Heart left ventricle (tissue), 16 donors: ENCODE measurements around the gene FXR2. TPM values are rescaled to one million over a fixed set of nuclear protein-coding genes. Genes with fewer than 3 reads are reported as not detected.
A peak's percentile ranks its signal among the peaks of the same experiment; 100 is the strongest.

Source experiments
- ATAC-seq, 4 donors: fragments of 200-7000 bp; cut with Tn5 transposase; one replicate each; pipeline ENCODE4 v1.9.1; 2020 to 2022; ENCODE audit warnings: moderate library complexity in 4 of 4, mild to moderate bottlenecking in 3 of 4, moderate number of reproducible peaks in 1 of 4
- DNase-seq, 5 donors: peaks; one replicate each; pipeline ENCODE4 v3.0.0-alpha.2; 2020
- H3K27ac ChIP-seq, 12 donors: fragments of 200-600 bp; sonication (generic) in 4 of 12; one replicate each; pipeline versions ENCODE4 v1.5.0 to v1.8.0; 2016 to 2022; ENCODE audit warnings: mild to moderate bottlenecking in 2 of 12
- H3K27me3 ChIP-seq, 9 donors: fragments of 200-600 bp; sonication (generic) in 2 of 9; one replicate each; pipeline versions ENCODE4 v1.5.1 to v1.8.0; 2016 to 2022; ENCODE audit warnings: mild to moderate bottlenecking in 3 of 9
- H3K36me3 ChIP-seq, 9 donors: fragments of 200-600 bp; sonication (generic) in 2 of 9; one replicate each; pipeline versions ENCODE4 v1.5.0 to v1.8.0; 2018 to 2022; ENCODE audit warnings: mild to moderate bottlenecking in 2 of 9
- H3K4me1 ChIP-seq, 12 donors: fragments of 200-600 bp; sonication (generic) in 4 of 12; one replicate each; pipeline versions ENCODE4 v1.5.0 to v1.8.0; 2016 to 2022; ENCODE audit warnings: mild to moderate bottlenecking in 3 of 12
- H3K4me3 ChIP-seq, 12 donors: fragments of 200-600 bp; sonication (generic) in 4 of 12; one replicate each; pipeline versions ENCODE4 v1.5.0 to v1.8.0; 2017 to 2022; ENCODE audit warnings: mild to moderate bottlenecking in 9 of 12, moderate library complexity in 4 of 12
- H3K9me3 ChIP-seq, 12 donors: fragments of 200-600 bp; sonication (generic) in 4 of 12; one replicate each; pipeline versions ENCODE4 v1.5.0 to v1.8.0; 2016 to 2022; ENCODE audit warnings: mild to moderate bottlenecking in 1 of 12
- POLR2A ChIP-seq, 2 donors: fragments of 450-650 bp; IDR thresholded peaks; one replicate each; pipeline ENCODE4 v1.6.1; 2017; ENCODE audit warnings: antibody characterized with exemption in 2 of 2, mild to moderate bottlenecking in 2 of 2, moderate library complexity in 2 of 2
- WGBS, 4 donors: extraction: QIAGEN DNeasy Blood & Tissue Kit in 2 of 4; methylation state at CpG; one replicate each; pipeline versions ENCODE4 v1.1.5 to v1.1.7; 2013 to 2018; 5-methylcytosine and 5-hydroxymethylcytosine counted together
- intact Hi-C, 10 donors: fragments of 100-400 bp; cut with DNase I; formaldehyde crosslinking; loops; one replicate each; pipeline versions ENCODE4 v1.11.1 to v1.14.2; 2022
- polyA plus RNA-seq, 2 donors: library from polyadenylated mRNA; stranded (reverse); fragments of 200-250 nt; gene quantifications; one replicate each; pipeline ENCODE4 v1.2.3, GENCODE V29; 2013
- total RNA-seq, 9 donors: library from RNA; depleted of rRNA in 2 of 9; stranded (reverse); fragments of >200 nt in 2 of 9; fragmentation: NEBNext Ultra II Directional in 3 of 9; extraction: Animal tissue kit (Norgen Biotek cat#: 25700) in 3 of 9; gene quantifications; one replicate each; pipeline versions ENCODE4 v1.1.0 to v1.2.4, GENCODE V29; 2016 to 2023
- TF ChIP-seq, protein P1 (sequence below), 12 donors: fragments of 200-600 bp; sonication (generic) in 4 of 12; IDR thresholded peaks; one replicate each; pipeline versions ENCODE4 v1.5.0 to v1.8.0; 2018 to 2022; ENCODE audit warnings: antibody characterized with exemption in 12 of 12, mild to moderate bottlenecking in 5 of 12
- donor health status: ischemic (EF 13 %, LVEDD 7.1; RV severe dilation, severe dysfunction).
- donor health status: healthy with polysubstance abuse.
- donor health status: DM: no; HTN: yes; CAD: no.
- donor health status: DM: no; HTN: no; CAD: no.
- donor health status: ischemic (EF 25% LVEDD 6.9; RV normal size, moderate dysfunction).
- donor health status: ischemic (EF 25% LVEDD 5.7; RV mildly dilated, moderate dysfunction).
- donor health status: healthy.
- donor health status: DM: yes; HTN: yes; CAD: no.
- donor health status: ischemic (EF 35%, LVEDD 5.7; RV mildly dilated, moderate dysfunction).
- donor health status: nonischemic (EF 11% LVEDD 7.7; RV severe dilation, severe dysfunction).
- donor health status: DM: yes; HTN: yes; CAD: no.
- donor health status: PGD.
- donor health status: ischemic (EF 29% LVEDD 5.4; RV normal size, mild dysfunction).
- donor health status: nonischemic (EF 23%, LVEDD 6.1; RV moderate dilation, normal function).

The FXR2 gene
- total and polyA plus RNA-seq, 11 donors, result 68.0 to 123 (median 98.6) TPM

DNA sequence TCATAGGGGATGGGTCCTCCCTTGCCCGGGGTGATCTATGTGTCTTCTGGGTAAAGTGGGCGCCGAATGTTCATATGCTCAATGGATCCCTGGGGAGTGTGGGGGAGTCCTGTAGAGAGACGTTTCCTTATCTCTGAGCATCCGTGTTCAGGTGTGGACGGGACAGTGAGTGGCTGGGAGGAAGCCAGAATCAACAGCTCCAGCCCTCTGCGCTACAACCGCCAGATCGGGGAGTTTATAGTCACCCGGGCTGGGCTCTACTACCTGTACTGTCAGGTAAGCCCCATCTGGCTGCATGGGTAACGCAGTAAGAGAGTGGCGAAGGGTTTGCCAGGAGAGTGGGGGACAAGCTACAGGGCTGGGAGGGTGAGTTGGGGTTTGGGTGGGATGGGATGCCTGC, 58.1 kb downstream of the FXR2 start:
- Histone ChIP-seq H3K27ac (peak overlapping the region in 8 of 12 donors; percentile 90 to 98 (median 94)), H3K9me3 (no peaks in the 10 kb centered on the region), H3K36me3 (peaks cover 0 to 12% (median 0%) of the 10 kb centered on the region in 9 donors), H3K4me1 (peaks cover 11 to 70% (median 40%) of the 10 kb centered on the region in 12 donors), H3K27me3 (no peaks in the 10 kb centered on the region), H3K4me3 (no peak overlapping the region)
- intact Hi-C loops, result loop anchor here in 4 of 10 donors (5.0 to 10.0 kb wide), 5 partner anchors 39 to 204 kb away; partner anchors contain the start of genes KCTD11 (in 2 of the 4) and TMEM95 (in 2 of the 4)
- DNase-seq (no peak), ATAC-seq (no peak)
- WGBS, 4 donors, result 78 to 84% (median 81%) methylated on average over 12 of the region's 12 CpGs
- TF ChIP-seq, protein P1, sequence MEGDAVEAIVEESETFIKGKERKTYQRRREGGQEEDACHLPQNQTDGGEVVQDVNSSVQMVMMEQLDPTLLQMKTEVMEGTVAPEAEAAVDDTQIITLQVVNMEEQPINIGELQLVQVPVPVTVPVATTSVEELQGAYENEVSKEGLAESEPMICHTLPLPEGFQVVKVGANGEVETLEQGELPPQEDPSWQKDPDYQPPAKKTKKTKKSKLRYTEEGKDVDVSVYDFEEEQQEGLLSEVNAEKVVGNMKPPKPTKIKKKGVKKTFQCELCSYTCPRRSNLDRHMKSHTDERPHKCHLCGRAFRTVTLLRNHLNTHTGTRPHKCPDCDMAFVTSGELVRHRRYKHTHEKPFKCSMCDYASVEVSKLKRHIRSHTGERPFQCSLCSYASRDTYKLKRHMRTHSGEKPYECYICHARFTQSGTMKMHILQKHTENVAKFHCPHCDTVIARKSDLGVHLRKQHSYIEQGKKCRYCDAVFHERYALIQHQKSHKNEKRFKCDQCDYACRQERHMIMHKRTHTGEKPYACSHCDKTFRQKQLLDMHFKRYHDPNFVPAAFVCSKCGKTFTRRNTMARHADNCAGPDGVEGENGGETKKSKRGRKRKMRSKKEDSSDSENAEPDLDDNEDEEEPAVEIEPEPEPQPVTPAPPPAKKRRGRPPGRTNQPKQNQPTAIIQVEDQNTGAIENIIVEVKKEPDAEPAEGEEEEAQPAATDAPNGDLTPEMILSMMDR (IDR thresholded peaks at IDR 0.05), result no peak
- no peak for TF ChIP-seq POLR2A (IDR thresholded peaks at IDR 0.05)

DNA sequence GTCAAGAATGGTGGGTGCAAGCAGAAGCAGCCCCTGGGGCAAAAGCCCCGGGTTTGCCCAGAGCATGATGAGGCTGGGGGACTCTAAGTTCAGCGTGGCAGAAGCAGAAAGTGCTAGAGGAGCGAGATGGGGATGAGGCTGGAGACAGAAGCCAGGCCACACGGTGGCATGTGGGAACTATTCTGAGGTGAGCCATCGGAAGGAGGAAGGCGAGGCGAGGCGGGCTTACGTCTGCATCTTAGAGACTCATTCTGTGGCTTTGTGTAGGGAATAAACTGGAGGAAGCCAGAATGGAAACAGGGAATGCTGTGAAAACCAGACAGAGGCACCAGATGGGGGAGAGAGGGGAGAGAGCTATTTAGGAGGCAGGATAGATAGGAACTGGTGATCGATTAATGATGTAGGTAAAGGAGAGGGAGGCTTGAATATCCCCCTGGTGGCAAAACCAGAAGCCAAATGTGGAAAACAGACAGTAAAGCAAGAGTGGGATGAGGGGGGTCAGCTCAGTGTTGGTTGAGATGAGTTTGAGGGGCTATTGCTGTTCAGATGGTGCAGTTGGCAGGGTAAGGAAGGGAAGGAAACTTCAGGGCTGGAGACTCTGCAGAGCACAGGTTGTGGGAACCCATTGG, 59.3 kb downstream of the FXR2 start:
- no peak for ATAC-seq
- H3K27ac ChIP-seq, result peak overlapping the region in 1 of 12 donors; percentile 19
- no peak overlapping the region for H3K4me3 ChIP-seq

DNA sequence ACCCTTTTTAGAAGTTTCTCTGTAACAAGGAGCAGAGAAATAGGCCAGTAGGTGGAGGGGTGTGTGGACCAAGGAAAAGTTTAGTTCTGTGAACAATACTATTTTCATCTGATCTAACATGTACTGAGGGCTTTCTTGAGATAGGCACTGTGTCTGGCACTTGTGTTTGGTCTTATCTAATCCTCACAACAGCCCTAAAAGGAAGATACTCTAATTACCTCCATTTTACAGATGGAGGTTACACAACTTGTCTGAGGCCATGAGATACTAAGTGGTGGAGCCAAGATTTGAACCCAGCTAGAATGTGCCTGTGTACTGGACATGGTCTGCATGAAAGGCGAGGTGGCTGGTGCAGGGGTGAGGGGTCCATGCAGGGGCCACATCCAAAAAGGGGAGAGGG, 61.3 kb downstream of the FXR2 start:
- no peaks in the 10 kb centered on the region for H3K9me3 ChIP-seq
- ATAC-seq (no peak), DNase-seq (no peak)
- TF ChIP-seq, protein P1 (IDR thresholded peaks at IDR 0.05), result no peak
- no peak for TF ChIP-seq POLR2A (IDR thresholded peaks at IDR 0.05)
- intact Hi-C loops, result loop anchor here in 1 of 10 donors (10.0 kb wide), 1 partner anchor 199 kb away; the partner anchor contains the start of genes KCTD11 and TMEM95
- WGBS, 4 donors, result 95 to 100% (median 99%) methylated on average over 1 of the region's 1 CpG
- peak overlapping the region in 4 of 12 donors; percentile 24 to 95 (median 32) for H3K27ac ChIP-seq
- no peaks in the 10 kb centered on the region for H3K27me3 ChIP-seq
- H3K4me1 ChIP-seq, result peaks cover 6 to 70% (median 25%) of the 10 kb centered on the region in 12 donors
- H3K4me3 ChIP-seq, result no peak overlapping the region
- peaks cover 0 to 21% (median 6%) of the 10 kb centered on the region in 9 donors for H3K36me3 ChIP-seq

More for the DNA sequence above, 59.3 kb downstream of the FXR2 start:
- no peak for DNase-seq
- 63 to 73% (median 70%) methylated on average over 10 of the region's 10 CpGs for WGBS, 4 donors
- intact Hi-C loops, result loop anchor here in 4 of 10 donors (5.0 to 10.0 kb wide), 5 partner anchors 38 to 203 kb away; partner anchors contain the start of genes KCTD11 (in 2 of the 4) and TMEM95 (in 2 of the 4)
- Histone ChIP-seq H3K27me3 (no peaks in the 10 kb centered on the region), H3K36me3 (peaks cover 0 to 20% (median 5%) of the 10 kb centered on the region in 9 donors), H3K9me3 (no peaks in the 10 kb centered on the region), H3K4me1 (peaks cover 11 to 77% (median 35%) of the 10 kb centered on the region in 12 donors)
- no peak for TF ChIP-seq POLR2A (IDR thresholded peaks at IDR 0.05)
- TF ChIP-seq, protein P1 (IDR thresholded peaks at IDR 0.05), result no peak

DNA sequence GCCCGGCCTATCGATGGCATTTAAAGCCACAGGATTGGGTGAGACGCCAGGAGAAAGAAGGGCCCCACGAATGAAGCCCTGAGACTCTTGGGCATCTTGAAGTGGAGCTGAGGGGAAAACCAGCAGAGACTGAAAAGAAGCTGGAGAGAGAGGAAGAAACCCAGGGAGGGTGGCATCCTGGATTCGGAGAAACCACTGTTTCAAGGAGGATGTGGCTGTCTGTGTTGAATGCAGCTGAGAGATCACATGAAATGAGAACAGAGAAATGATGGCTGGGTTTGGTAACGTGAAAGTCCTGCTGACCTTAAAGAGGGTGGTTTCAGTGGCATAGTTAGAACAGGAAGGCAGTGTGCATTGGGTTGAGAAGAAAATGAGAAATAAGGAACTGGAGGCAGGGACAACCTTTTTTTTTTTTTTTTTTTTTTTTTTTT, 62.1 kb downstream of the FXR2 start:
- 80 to 89% (median 87%) methylated on average over 6 of the region's 6 CpGs for WGBS, 4 donors
- Histone ChIP-seq H3K4me3 (no peak overlapping the region), H3K27ac (peak overlapping the region in 3 of 12 donors; percentile 24 to 95 (median 26)), H3K36me3 (peaks cover 0 to 21% (median 6%) of the 10 kb centered on the region in 9 donors), H3K9me3 (no peaks in the 10 kb centered on the region), H3K27me3 (no peaks in the 10 kb centered on the region), H3K4me1 (peaks cover 2 to 66% (median 21%) of the 10 kb centered on the region in 12 donors)
- DNase-seq, result no peak
- peak in 2 of 4 donors; percentile 25 to 36 for ATAC-seq
- TF ChIP-seq, protein P1 (IDR thresholded peaks at IDR 0.05), result no peak
- no peak for TF ChIP-seq POLR2A (IDR thresholded peaks at IDR 0.05)
- intact Hi-C loops, result loop anchor here in 1 of 10 donors (10.0 kb wide), 1 partner anchor 198 kb away; the partner anchor contains the start of genes KCTD11 and TMEM95
